Measurements from ENCODE around the gene LHX1. TPM values are rescaled to one million over a fixed set of nuclear protein-coding genes. Genes with fewer than 3 reads are reported as not detected.

The LHX1 gene
- total and polyA plus RNA-seq, 7 donors: not detected

DNA sequence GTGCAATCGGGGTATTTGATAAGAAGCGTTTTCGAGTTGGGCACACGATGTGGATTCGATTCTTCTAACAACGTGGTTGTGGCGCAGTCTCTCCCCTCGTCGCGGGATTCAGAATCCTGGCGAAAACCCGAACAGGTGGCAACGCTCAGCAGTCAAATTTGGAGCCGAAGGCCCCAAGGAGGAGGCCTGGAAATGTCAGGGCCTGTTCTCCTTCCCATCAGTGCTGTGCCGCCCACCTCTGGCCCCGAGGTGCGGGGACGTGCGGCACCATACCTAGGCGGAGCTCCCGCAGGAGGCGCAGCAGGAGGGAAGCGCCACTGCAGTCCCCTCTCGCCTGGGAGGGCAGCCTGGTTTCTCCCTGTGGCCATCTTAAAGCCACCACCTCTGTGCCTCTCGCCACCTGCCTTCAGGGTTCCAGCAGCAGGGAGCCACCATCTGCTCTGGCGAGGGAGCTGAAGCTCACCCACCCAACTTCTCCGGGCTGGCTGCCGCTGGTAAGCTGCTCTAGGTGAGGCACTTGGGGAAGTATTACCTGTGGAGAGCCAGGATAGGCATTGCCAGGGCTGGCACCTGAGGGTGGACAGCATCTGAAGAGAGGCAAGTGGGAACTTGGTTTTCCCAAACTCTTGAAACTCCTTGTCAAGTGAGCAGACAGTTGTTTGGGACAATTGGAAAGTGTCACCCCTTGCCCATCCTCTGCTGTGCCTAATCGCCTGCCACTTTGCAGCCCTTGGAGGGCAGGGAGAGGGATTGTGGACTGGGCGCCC is 8.9 kb downstream of the LHX1 start:
- TF ChIP-seq, protein P1, sequence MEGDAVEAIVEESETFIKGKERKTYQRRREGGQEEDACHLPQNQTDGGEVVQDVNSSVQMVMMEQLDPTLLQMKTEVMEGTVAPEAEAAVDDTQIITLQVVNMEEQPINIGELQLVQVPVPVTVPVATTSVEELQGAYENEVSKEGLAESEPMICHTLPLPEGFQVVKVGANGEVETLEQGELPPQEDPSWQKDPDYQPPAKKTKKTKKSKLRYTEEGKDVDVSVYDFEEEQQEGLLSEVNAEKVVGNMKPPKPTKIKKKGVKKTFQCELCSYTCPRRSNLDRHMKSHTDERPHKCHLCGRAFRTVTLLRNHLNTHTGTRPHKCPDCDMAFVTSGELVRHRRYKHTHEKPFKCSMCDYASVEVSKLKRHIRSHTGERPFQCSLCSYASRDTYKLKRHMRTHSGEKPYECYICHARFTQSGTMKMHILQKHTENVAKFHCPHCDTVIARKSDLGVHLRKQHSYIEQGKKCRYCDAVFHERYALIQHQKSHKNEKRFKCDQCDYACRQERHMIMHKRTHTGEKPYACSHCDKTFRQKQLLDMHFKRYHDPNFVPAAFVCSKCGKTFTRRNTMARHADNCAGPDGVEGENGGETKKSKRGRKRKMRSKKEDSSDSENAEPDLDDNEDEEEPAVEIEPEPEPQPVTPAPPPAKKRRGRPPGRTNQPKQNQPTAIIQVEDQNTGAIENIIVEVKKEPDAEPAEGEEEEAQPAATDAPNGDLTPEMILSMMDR (IDR thresholded peaks at IDR 0.05): no peak
- intact Hi-C loops (cut with DNase I): loop anchor here in 1 of 2 donors (10.0 kb wide), 2 partner anchors 311 to 411 kb away; partner anchors contain the start of genes MYO19 and PIGW
- no peak overlapping the region for H3K27ac ChIP-seq
- H3K9me3 ChIP-seq: no peaks in the 10 kb centered on the region
- DNase-seq (no peak), ATAC-seq (no peak)
- H3K36me3 ChIP-seq (ENCODE audit: insufficient read depth in 1 of 2, low read depth in 1 of 2): peaks cover 0 to 9% of the 10 kb centered on the region in 2 donors
- 8 to 10% (median 10%) methylated on average over 30 of the region's 30 CpGs for WGBS, 3 donors
- peaks cover 29% of the 10 kb centered on the region for H3K4me1 ChIP-seq
- peaks cover 5 to 68% (median 39%) of the 10 kb centered on the region in 3 donors for H3K27me3 ChIP-seq (ENCODE audit: insufficient read depth in 3 of 3, low read length in 2 of 3)
- H3K4me3 ChIP-seq: no peak overlapping the region

DNA sequence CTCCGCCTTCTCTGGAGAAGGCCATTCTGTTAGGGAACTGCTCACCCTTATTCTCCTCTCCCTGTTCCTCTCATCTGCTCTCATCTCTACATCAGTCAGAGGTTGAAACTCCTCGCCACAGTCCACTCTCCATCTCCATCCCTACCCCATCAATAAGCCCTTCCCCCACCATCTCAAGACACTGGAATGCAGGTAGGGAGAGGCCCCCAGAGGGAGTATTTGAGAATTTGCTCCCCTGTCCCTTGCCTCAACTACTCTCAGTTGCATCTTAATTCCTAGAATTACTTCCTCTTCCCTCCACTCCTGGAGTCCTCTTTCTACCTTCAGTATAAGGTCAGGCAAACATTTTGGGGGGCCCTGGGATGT is 9.4 kb downstream of the LHX1 start:
- TF ChIP-seq, protein P1 (IDR thresholded peaks at IDR 0.05): no peak
- Histone ChIP-seq H3K9me3 (no peaks in the 10 kb centered on the region), H3K27me3 (ENCODE audit: insufficient read depth in 3 of 3, low read length in 2 of 3) (peaks cover 5 to 62% (median 35%) of the 10 kb centered on the region in 3 donors), H3K4me1 (peaks cover 31% of the 10 kb centered on the region), H3K4me3 (no peak overlapping the region), H3K36me3 (ENCODE audit: insufficient read depth in 1 of 2, low read depth in 1 of 2) (peaks cover 0 to 15% of the 10 kb centered on the region in 2 donors), H3K27ac (no peak overlapping the region)
- ATAC-seq: no peak
- intact Hi-C loops (cut with DNase I): loop anchor here in 1 of 2 donors (10.0 kb wide), 2 partner anchors 312 to 412 kb away; partner anchors contain the start of genes MYO19 and PIGW
- DNase-seq: no peak
- 31 to 42% (median 39%) methylated on average over 1 to 2 of the region's 2 CpGs for WGBS, 3 donors

DNA sequence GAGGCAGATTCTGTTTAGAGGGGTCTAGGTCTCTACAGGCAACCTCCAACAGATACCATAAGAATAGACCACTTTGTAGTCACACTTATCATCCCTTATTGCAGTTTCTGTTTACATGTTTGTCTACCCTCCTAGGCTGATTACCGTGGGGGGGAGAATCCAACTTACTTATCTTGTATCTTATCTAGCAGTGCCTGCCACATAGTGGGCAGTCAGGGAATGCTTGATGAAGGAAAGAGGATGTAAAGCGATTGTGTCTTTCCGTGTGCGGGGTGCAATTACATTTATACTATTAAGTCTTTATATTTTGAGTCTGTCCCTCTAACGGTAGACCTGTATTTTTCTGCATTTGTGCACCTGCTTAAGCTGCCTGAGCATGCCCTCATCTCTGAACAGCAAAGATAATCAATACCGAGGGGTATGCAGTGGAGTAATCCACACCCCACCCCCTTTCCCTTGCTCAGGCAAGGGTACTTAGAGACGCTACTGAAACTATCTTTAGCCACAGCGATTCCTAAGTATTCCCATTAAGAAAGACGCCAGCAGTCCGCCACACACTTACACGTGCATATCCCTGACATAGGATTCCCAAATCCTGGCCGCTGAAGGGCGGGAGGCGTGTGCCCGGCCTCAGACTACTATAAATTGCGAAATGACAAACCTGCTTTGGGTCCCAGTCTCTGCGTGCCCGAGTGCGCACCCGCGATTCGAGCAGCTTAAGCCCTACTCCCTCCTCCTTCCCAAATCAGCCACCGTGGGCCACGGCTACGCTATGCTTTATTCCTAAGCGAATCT is 10.8 kb downstream of the LHX1 start:
- Histone ChIP-seq H3K27ac (peak overlapping the region; percentile 90), H3K36me3 (ENCODE audit: insufficient read depth in 1 of 2, low read depth in 1 of 2) (peaks cover 7 to 29% of the 10 kb centered on the region in 2 donors), H3K4me1 (peaks cover 21% of the 10 kb centered on the region), H3K9me3 (no peaks in the 10 kb centered on the region), H3K4me3 (peak overlapping the region; percentile 74), H3K27me3 (ENCODE audit: insufficient read depth in 3 of 3, low read length in 2 of 3) (peaks cover 5 to 48% (median 21%) of the 10 kb centered on the region in 3 donors)
- intact Hi-C loops (cut with DNase I): loop anchor here in 1 of 2 donors (10.0 kb wide), 2 partner anchors 313 to 413 kb away; partner anchors contain the start of genes MYO19 and PIGW
- DNase-seq (no peak), ATAC-seq (peak; percentile 57 to 73 (median 64))
- TF ChIP-seq, protein P1 (IDR thresholded peaks at IDR 0.05): no peak
- WGBS, 3 donors: 2 to 3% (median 3%) methylated on average over 26 of the region's 26 CpGs

DNA sequence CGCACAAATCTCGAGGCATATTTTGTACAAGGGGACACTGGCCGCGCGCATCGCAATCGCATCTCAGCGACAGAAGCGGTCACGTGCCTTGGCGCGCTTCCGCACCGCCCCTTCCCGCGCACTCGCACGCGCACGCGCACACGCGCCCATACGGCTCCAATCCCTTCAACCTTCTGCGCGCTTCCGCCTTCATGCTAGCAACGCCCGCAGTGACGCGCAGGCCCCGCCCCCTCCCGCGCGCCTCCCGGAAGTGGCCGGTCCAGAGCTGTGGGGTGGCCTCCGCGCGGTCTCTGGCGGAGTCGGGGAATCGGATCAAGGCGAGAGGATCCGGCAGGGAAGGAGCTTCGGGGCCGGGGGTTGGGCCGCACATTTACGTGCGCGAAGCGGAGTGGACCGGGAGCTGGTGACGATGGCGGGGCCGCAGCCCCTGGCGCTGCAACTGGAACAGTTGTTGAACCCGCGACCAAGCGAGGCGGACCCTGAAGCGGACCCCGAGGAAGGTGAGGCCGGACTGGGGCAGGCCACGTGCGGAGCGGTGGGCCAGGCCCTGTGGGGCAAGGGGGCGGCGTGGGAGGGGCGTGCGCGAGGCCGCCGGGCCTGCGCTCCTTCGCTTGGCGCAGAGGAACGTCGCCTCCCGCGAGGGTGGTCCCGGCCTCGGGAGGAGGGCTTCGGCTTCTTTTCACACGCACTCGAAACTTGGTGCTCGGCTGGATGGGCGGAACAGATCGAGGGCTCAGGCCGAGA is 11.6 kb downstream of the LHX1 start, which contains the start of gene AATF:
TSS of gene AATF (plus strand) at position 238 of the 744 bp plus-strand sequence. CDS start at position 410, 172 bp downstream.
- H3K9me3 ChIP-seq: no peaks in the 10 kb centered on the region
- TF ChIP-seq, protein P1 (IDR thresholded peaks at IDR 0.05): no peak
- intact Hi-C loops (cut with DNase I): loop anchor here in 1 of 2 donors (10.0 kb wide), 2 partner anchors 314 to 414 kb away; partner anchors contain the start of genes MYO19 and PIGW
- WGBS, 3 donors: 0 to 1% (median 0%) methylated on average over 81 to 90 of the region's 90 CpGs
- peak within 1 kb of the TSS; percentile 90 for H3K27ac ChIP-seq
- peaks cover 5 to 41% (median 15%) of the 10 kb centered on the region in 3 donors for H3K27me3 ChIP-seq (ENCODE audit: insufficient read depth in 3 of 3, low read length in 2 of 3)
- peaks cover 14 to 37% of the 10 kb centered on the region in 2 donors for H3K36me3 ChIP-seq (ENCODE audit: insufficient read depth in 1 of 2, low read depth in 1 of 2)
- peaks cover 21% of the 10 kb centered on the region for H3K4me1 ChIP-seq
- H3K4me3 ChIP-seq: peak within 1 kb of the TSS; percentile 74
- ATAC-seq (peak; percentile 99 to 100 (median 100)), DNase-seq (peak; percentile 97 to 98)

All from psoas muscle (tissue), 8 donors.